Stimulated activated CD4-positive, alpha-beta T cell treated with anti-CD3 and anti-CD28 coated beads, Interleukin-12 subunit alpha, Interleukin-12 subunit beta, amount 100 ng/mL, for 24 hours (primary cell): ENCODE data around the gene APBA1.

Experiments used
- DNase-seq, 2 experiments: peaks; one replicate each; pipeline ENCODE4 v3.0.0-alpha.2; 2020; ENCODE audit warnings: low read depth in 2 of 2

APBA1 gene

GRCh38 chr9:69526699-69527098 lies 145.5 kb downstream of the APBA1 start:
- no peak for DNase-seq

GRCh38 chr9:69519470-69520240 lies 152.5 kb downstream of the APBA1 start:
- DNase-seq: no peak

- no peak for DNase-seq
Measured at GRCh38 chr9:69516353-69517322, 155.5 kb downstream of the APBA1 start.

- no peak for DNase-seq
Measured at GRCh38 chr9:69515810-69516209, 156.4 kb downstream of the APBA1 start.

- DNase-seq: no peak
Measured at GRCh38 chr9:69513141-69513820, 158.9 kb downstream of the APBA1 start.

GRCh38 chr9:69504058-69504457 lies 168.1 kb downstream of the APBA1 start:
- no peak for DNase-seq

GRCh38 chr9:69502671-69503301 lies 169.4 kb downstream of the APBA1 start:
- no peak for DNase-seq

- DNase-seq: no peak
Measured at GRCh38 chr9:69500896-69501295, 171.3 kb downstream of the APBA1 start.

GRCh38 chr9:69499959-69500358 lies 172.2 kb downstream of the APBA1 start:
- no peak for DNase-seq

- DNase-seq: no peak
Measured at GRCh38 chr9:69499407-69499806, 172.8 kb downstream of the APBA1 start.

GRCh38 chr9:69498470-69498869 lies 173.7 kb downstream of the APBA1 start:
- no peak for DNase-seq

GRCh38 chr9:69497816-69498215 lies 174.4 kb downstream of the APBA1 start:
- DNase-seq: no peak

GRCh38 chr9:69496846-69497450 lies 175.2 kb downstream of the APBA1 start:
- DNase-seq: no peak

- DNase-seq: no peak
Measured at GRCh38 chr9:69495296-69495695, 176.9 kb downstream of the APBA1 start.

- no peak for DNase-seq
Measured at GRCh38 chr9:69494763-69495162, 177.4 kb downstream of the APBA1 start.

- DNase-seq: no peak
Measured at GRCh38 chr9:69494208-69494607, 178.0 kb downstream of the APBA1 start.

- no peak for DNase-seq
Measured at GRCh38 chr9:69486498-69486897, 185.7 kb downstream of the APBA1 start.

GRCh38 chr9:69485466-69485865 lies 186.7 kb downstream of the APBA1 start:
- DNase-seq: no peak

- DNase-seq: no peak
Measured at GRCh38 chr9:69483886-69484422, 188.2 kb downstream of the APBA1 start.

GRCh38 chr9:69476797-69477196 lies 195.4 kb downstream of the APBA1 start:
- DNase-seq: no peak

- DNase-seq: no peak
Measured at GRCh38 chr9:69476016-69476415, 196.2 kb downstream of the APBA1 start.
